ENCODE results near the gene OR2A1.
"Not testable (repeated sequence)": the region's sequence is repeated elsewhere in the genome, so short reads cannot be mapped to it uniquely, and the experiment has no call there.

Gene OR2A1

GRCh38 chr7:144311872-144312469 is at the start of gene OR2A1:
Gene OR2A1, plus strand, starts transcription at chr7:144312419. Its CDS starts 5,706 bp downstream, at chr7:144318125.
- DNase-seq (ENCODE audit: low read depth in 3 of 3) = not testable (repeated sequence)

- not testable (repeated sequence) for DNase-seq (ENCODE audit: low read depth in 3 of 3)
These were observed 47.5 kb upstream of the OR2A1 start, which contains the start of gene OR2A7 for GRCh38 chr7:144264692-144265091. Gene OR2A7, minus strand, starts transcription at chr7:144264792. Its CDS starts 5,164 bp downstream, at chr7:144259628.

- DNase-seq (ENCODE audit: low read depth in 3 of 3) = not testable (repeated sequence)
These were observed 43.0 kb upstream of the OR2A1 start, which contains the start of gene CTAGE8 for GRCh38 chr7:144269188-144269587. Gene CTAGE8, minus strand, starts transcription at chr7:144269288. Its CDS starts 38 bp downstream, at chr7:144269250.

- not testable (repeated sequence) for DNase-seq (ENCODE audit: low read depth in 3 of 3)
These were observed 36.9 kb upstream of the OR2A1 start for GRCh38 chr7:144275281-144275680.

- DNase-seq (ENCODE audit: low read depth in 3 of 3) = not testable (repeated sequence)
These were observed 32.2 kb upstream of the OR2A1 start for GRCh38 chr7:144280010-144280409.

- DNase-seq (ENCODE audit: low read depth in 3 of 3) = not testable (repeated sequence)
These were observed 30.2 kb upstream of the OR2A1 start for GRCh38 chr7:144281981-144282380.

GRCh38 chr7:144282490-144282889 is 29.7 kb upstream of the OR2A1 start:
- DNase-seq (ENCODE audit: low read depth in 3 of 3) = not testable (repeated sequence)

- not testable (repeated sequence) for DNase-seq (ENCODE audit: low read depth in 3 of 3)
These were observed 28.5 kb upstream of the OR2A1 start for GRCh38 chr7:144283716-144284115.

- not testable (repeated sequence) for DNase-seq (ENCODE audit: low read depth in 3 of 3)
These were observed 24.9 kb upstream of the OR2A1 start for GRCh38 chr7:144287171-144287784.

- not testable (repeated sequence) for DNase-seq (ENCODE audit: low read depth in 3 of 3)
These were observed 20.6 kb upstream of the OR2A1 start for GRCh38 chr7:144291607-144292006.

GRCh38 chr7:144292384-144293161 is 19.6 kb upstream of the OR2A1 start:
- not testable (repeated sequence) for DNase-seq (ENCODE audit: low read depth in 3 of 3)

GRCh38 chr7:144293794-144294499 is 18.3 kb upstream of the OR2A1 start:
- not testable (repeated sequence) for DNase-seq (ENCODE audit: low read depth in 3 of 3)

GRCh38 chr7:144302578-144303303 is 9.5 kb upstream of the OR2A1 start:
- not testable (repeated sequence) for DNase-seq (ENCODE audit: low read depth in 3 of 3)

- not testable (repeated sequence) for DNase-seq (ENCODE audit: low read depth in 3 of 3)
These were observed 8.6 kb upstream of the OR2A1 start for GRCh38 chr7:144303607-144304006.

- not testable (repeated sequence) for DNase-seq (ENCODE audit: low read depth in 3 of 3)
These were observed 7.1 kb upstream of the OR2A1 start for GRCh38 chr7:144305156-144305555.

GRCh38 chr7:144309702-144310101 is 2.5 kb upstream of the OR2A1 start:
- DNase-seq (ENCODE audit: low read depth in 3 of 3) = not testable (repeated sequence)

GRCh38 chr7:144311218-144311617 is 1.0 kb upstream of the OR2A1 start:
- not testable (repeated sequence) for DNase-seq (ENCODE audit: low read depth in 3 of 3)

- DNase-seq (ENCODE audit: low read depth in 3 of 3) = not testable (repeated sequence)
These were observed 5.3 kb downstream of the OR2A1 start for GRCh38 chr7:144317537-144317936.

GRCh38 chr7:144319547-144319946 is 7.3 kb downstream of the OR2A1 start:
- not testable (repeated sequence) for DNase-seq (ENCODE audit: low read depth in 3 of 3)

- DNase-seq (ENCODE audit: low read depth in 3 of 3) = not testable (repeated sequence)
These were observed 9.5 kb downstream of the OR2A1 start for GRCh38 chr7:144321677-144322206.

GRCh38 chr7:144323359-144323758 is 11.1 kb downstream of the OR2A1 start:
- not testable (repeated sequence) for DNase-seq (ENCODE audit: low read depth in 3 of 3)

Measured in stimulated activated CD4-positive, alpha-beta T cell treated with anti-CD3 and anti-CD28 coated beads, TNF-alpha, amount 100 ng/mL, for 24 hours (primary cell).